CD4-positive, alpha-beta T cell treated with Interleukin-6 at 100 ng/mL for 8 hours (primary cell): ENCODE data around the gene TRIM54.
A peak's percentile ranks its signal among the peaks of the same experiment; 100 is the strongest.

ENCODE experiments used
- DNase-seq: peaks from one replicate; pipeline ENCODE4 v3.0.0-alpha.2; 2020; ENCODE audit warnings: mixed read lengths, low spot score

The TRIM54 gene

DNA sequence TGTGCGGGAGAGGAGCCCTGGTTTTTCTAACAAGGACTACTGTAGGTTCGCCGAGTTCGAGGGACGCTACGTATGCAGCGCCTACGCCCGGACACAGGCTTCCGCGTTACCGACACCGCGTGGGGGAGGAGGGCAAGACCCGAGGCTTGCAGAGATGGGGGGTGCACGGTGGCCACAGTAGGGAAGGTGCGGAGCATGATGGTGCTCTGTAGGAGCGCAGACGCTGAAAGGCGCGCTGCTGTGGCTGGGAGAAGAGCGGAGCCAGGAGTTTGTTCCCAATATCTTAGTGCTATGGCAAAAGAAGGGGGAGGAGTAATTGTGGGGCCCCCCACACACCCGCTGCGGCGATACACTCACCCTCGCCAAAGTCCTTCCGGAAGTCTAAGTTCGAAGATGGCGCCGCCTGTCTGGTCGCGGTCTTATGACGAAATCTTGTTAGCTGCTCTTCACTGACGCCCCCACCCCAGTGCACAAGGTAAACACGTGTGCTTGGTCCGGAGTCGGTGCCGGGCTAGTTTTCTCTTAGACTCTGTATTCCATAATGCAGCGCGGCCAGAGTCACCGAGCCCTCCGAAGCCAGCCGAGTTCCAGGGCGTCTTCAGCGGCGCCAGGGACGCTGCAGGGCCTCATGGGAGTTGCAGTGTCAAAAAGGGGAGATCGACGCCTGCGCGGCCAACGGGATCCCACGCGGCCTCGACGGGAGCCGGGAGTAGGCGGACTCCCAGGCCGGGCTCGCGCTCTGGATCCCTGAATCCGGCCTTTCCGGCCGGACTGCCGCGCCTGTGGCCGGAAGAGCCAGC, 74.4 kb downstream of the TRIM54 start, which contains the start of gene GTF3C2:
TSS of gene GTF3C2 (minus strand) at position 383 of the 800 bp plus-strand sequence. CDS start 13,210 bp downstream, outside the sequence.
- DNase-seq: peak; percentile 89
